AG04449 (cell line): Measurements from ENCODE around the gene CINP.

Source experiments
- CTCF ChIA-PET: fragments of 350-600 bp; formaldehyde crosslinking; extraction: SDS; loops from one replicate; lab custom pipeline; 2021; ENCODE audit warnings: antibody characterized with exemption; lab: Yijun Ruan, JAX
- POLR2A ChIA-PET: fragments of 400-600, 350-600 bp; formaldehyde crosslinking; extraction: SDS; loops from one replicate; lab custom pipeline; 2020; ENCODE audit warnings: antibody characterized with exemption, inconsistent platforms; lab: Yijun Ruan, JAX
- DNase-seq: peaks from one replicate; pipeline ENCODE4 v3.0.0-alpha.2; 2010; ENCODE audit warnings: low read depth, low spot score
- H3K4me3 ChIP-seq: 2 replicates; pipeline ENCODE4 v1.5.1; 2011; ENCODE audit warnings: low read depth, mild to moderate bottlenecking, control low read depth, low read length
- TF ChIP-seq, protein P1 (sequence below): IDR thresholded peaks from one replicate; pipeline ENCODE4 v1.5.1; 2011; ENCODE audit warnings: mild to moderate bottlenecking, moderate library complexity, low read length, control low read depth, inconsistent platforms; ENCODE audit not compliant: insufficient read depth; ENCODE audit errors: missing control alignments

CINP gene

DNA sequence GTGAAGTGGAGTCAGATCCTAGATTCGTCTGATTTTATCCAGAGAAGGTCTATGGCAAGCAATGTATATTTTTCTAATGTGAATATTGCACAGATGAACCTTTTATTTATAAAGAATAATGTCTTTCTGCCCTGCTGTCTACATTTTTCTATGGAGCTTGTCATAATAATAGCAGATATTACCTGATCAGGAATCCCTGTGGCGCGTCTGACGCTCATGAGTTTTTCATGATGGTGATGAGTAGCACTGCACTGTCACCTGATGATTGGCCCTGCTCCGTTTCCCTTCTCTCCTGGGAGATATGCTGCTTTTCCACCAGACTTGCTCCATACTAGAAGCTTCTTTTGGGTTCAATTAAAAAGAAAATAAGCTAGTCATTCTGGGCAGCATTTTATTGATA, 20.5 kb downstream of the CINP start:
- no peak overlapping the region for H3K4me3 ChIP-seq
- TF ChIP-seq, protein P1, sequence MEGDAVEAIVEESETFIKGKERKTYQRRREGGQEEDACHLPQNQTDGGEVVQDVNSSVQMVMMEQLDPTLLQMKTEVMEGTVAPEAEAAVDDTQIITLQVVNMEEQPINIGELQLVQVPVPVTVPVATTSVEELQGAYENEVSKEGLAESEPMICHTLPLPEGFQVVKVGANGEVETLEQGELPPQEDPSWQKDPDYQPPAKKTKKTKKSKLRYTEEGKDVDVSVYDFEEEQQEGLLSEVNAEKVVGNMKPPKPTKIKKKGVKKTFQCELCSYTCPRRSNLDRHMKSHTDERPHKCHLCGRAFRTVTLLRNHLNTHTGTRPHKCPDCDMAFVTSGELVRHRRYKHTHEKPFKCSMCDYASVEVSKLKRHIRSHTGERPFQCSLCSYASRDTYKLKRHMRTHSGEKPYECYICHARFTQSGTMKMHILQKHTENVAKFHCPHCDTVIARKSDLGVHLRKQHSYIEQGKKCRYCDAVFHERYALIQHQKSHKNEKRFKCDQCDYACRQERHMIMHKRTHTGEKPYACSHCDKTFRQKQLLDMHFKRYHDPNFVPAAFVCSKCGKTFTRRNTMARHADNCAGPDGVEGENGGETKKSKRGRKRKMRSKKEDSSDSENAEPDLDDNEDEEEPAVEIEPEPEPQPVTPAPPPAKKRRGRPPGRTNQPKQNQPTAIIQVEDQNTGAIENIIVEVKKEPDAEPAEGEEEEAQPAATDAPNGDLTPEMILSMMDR, result no peak
- POLR2A ChIA-PET, result interaction anchor here (0.7 kb wide), 1 partner anchor 236 kb away, joined by 3 read pairs; no protein-coding TSS in a partner anchor
- CTCF ChIA-PET, result interaction anchor here (1.9 kb wide), 1 partner anchor 20 kb away, joined by 6 read pairs; no protein-coding TSS in a partner anchor
- DNase-seq, result no peak

GRCh38 chr14:102341566-102341965, 21.1 kb downstream of the CINP start:
- ChIA-PET POLR2A (no interaction called here), CTCF (interaction anchor here (1.9 kb wide), 1 partner anchor 19 kb away, joined by 6 read pairs; no protein-coding TSS in a partner anchor)
- DNase-seq, result no peak
- TF ChIP-seq, protein P1, result no peak
- no peak overlapping the region for H3K4me3 ChIP-seq

- ChIA-PET CTCF (interaction anchor here (0.8 kb wide), 1 partner anchor 16 kb away, joined by 4 read pairs; no protein-coding TSS in a partner anchor), POLR2A (no interaction called here)
- TF ChIP-seq, protein P1, result no peak
- DNase-seq, result no peak
- H3K4me3 ChIP-seq, result no peak overlapping the region
These were observed 24.0 kb downstream of the CINP start for GRCh38 chr14:102338724-102339123.

DNA sequence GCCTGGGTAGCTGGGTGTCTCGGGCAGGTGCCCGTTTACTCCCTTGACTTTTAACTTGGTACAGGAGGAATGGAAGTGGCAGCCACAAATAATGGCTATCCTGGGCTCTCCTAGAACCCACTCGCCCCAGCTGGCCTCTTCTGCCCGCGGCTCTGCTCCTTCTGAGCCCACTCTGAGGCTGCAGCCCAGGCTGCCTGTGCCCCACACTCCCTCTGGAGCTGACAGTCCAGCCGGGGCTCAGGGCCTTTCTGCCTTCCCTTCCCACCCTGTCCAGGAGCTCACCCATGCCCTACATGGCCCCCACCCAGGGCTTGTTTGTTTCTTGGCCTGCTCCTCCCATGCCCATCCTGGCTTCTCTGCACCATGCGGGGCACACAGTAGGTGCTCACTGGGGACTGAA, 27.5 kb downstream of the CINP start:
- TF ChIP-seq, protein P1, result no peak
- POLR2A ChIA-PET, result interaction anchor here (1.0 kb wide), 1 partner anchor 27 kb away, joined by 3 read pairs; the partner anchor contains the start of genes CINP and TECPR2
- DNase-seq, result no peak
- CTCF ChIA-PET, result interaction anchor here (0.8 to 1.0 kb wide), 2 partner anchors 12 to 103 kb away, joined by 3 read pairs; no protein-coding TSS in a partner anchor
- H3K4me3 ChIP-seq, result no peak overlapping the region

DNA sequence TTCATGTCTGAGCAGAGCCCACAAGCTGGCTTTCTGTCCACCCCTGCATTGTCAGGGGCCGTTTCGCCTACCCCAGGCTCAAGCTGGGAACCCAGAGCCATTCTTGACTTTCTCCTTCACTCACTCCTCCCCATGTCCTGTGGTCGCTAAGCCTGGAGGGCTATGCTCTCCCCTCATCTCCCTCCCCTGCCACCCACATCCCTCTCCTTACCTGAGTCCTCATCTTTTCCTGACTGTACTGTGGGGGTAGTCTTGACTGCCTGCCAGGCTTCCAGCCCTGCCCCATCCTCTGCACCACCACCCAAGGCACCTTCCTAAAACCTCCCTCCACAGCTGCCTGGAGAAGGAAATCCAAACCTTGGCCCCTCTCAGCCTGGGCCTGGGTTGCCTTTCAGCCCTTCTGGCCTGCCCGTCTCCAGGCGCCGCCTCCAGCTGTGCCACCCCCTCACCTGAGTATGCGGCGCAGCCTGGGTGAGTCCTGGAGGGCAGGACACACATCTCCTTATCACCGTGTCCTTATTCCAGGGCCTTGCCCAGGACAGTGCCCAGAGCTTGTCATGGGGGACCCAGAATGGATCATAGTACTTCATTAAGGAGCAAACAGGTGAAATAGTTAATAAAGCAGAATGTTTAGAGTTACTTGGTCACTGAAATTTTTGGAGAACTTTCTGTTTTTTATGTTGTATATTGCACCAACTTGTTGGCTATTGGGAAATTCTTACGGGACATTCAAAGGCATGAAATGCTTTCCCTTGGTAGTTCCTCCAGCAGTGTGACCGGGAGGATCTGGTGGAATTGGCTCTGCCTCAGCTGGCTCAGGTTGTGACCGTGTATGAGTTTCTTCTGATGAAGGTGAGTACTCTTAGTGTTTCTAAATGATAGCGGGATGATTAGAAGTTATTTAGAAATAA, 28.6 kb downstream of the CINP start:
- CTCF ChIA-PET, result interaction anchor here (0.8 to 2.1 kb wide), 6 partner anchors 11 to 372 kb away, joined by 3 to 8 read pairs (median 3); no protein-coding TSS in a partner anchor
- POLR2A ChIA-PET, result interaction anchor here (1.0 to 1.2 kb wide), 2 partner anchors 17 to 28 kb away, joined by 3 read pairs; partner anchors contain the start of genes CINP and TECPR2
- TF ChIP-seq, protein P1, result no peak
- no peak for DNase-seq
- H3K4me3 ChIP-seq, result no peak overlapping the region
